H1 (cell line): ENCODE results near the gene AGBL1. TPM values are rescaled to one million over a fixed set of nuclear protein-coding genes. Genes with fewer than 3 reads are reported as not detected.

Source experiments
- CTCF ChIA-PET: fragments of 300-600 bp; sonication (Branson Sonifier 250); formaldehyde crosslinking; loops from one replicate; lab custom pipeline; 2021; ENCODE audit not compliant: partially characterized antibody; lab: Charles Lee
- POLR2A ChIA-PET: fragments of 300-600 bp; sonication (Branson Sonifier 250); formaldehyde crosslinking; loops from one replicate; lab custom pipeline; 2021; ENCODE audit warnings: inconsistent platforms; ENCODE audit not compliant: partially characterized antibody; lab: Charles Lee
- DNase-seq, 2 experiments: peaks; one replicate each; pipeline versions ENCODE4 v3.0.0 to v3.0.0-alpha.2; 2010 to 2022; ENCODE audit warnings: low spot score in 2 of 2, low read depth in 1 of 2, mixed read lengths in 1 of 2
- FAIRE-seq: peaks from 2 replicates; lab custom pipeline; 2011; peaks lifted over from hg19 to GRCh38; lab: Jason Lieb, UNC
- H2AFZ ChIP-seq: 2 replicates; pipeline ENCODE4 v1.8.1; 2012; ENCODE audit warnings: low read length, inconsistent platforms
- H2AK5ac ChIP-seq: 2 replicates; pipeline ENCODE4 v1.6.1; 2013; ENCODE audit warnings: low read depth, low read length
- H2BK120ac ChIP-seq: replicated peaks from 2 replicates; pipeline ENCODE3; 2013; ENCODE audit warnings: low read depth, low read length, inconsistent platforms
- H2BK12ac ChIP-seq: 2 replicates; pipeline ENCODE4 v1.6.1; 2013; ENCODE audit warnings: low read depth, low read length
- H2BK15ac ChIP-seq: 2 replicates; pipeline ENCODE4 v1.6.1; 2013; ENCODE audit warnings: low read length
- H2BK20ac ChIP-seq: 2 replicates; pipeline ENCODE4 v1.6.1; 2013; ENCODE audit warnings: low read length
- H2BK5ac ChIP-seq: 2 replicates; pipeline ENCODE4 v1.6.1; 2013; ENCODE audit warnings: low read depth, low read length
- H3K14ac ChIP-seq: 2 replicates; pipeline ENCODE4 v1.6.1; 2013; ENCODE audit warnings: inconsistent platforms; ENCODE audit not compliant: insufficient read length
- H3K18ac ChIP-seq: 2 replicates; pipeline ENCODE4 v1.6.1; 2013; ENCODE audit warnings: low read length; ENCODE audit errors: extremely low read depth
- H3K23ac ChIP-seq: 2 replicates; pipeline ENCODE4 v1.6.1; 2013; ENCODE audit warnings: inconsistent platforms; ENCODE audit not compliant: insufficient read length
- H3K23me2 ChIP-seq: 2 replicates; pipeline ENCODE4 v1.6.1; 2013; ENCODE audit warnings: low read depth, low read length
- H3K27ac ChIP-seq: 2 replicates; pipeline ENCODE4 v1.6.1; 2011; ENCODE audit warnings: low read depth, low read length, inconsistent platforms
- H3K27me3 ChIP-seq, 4 experiments: replicated peaks in 1 of 4; 1 replicate in 1 of 4; 2 replicates in 3 of 4; pipeline versions ENCODE4 v1.6.1 to v1.8.1; 2011 to 2013; ENCODE audit warnings: low read length in 3 of 4, mild to moderate bottlenecking in 3 of 4, inconsistent platforms in 2 of 4, mixed read lengths in 2 of 4, moderate library complexity in 1 of 4; ENCODE audit not compliant: control insufficient read depth in 3 of 4, insufficient read depth in 3 of 4; ENCODE audit errors: extremely low read depth in 1 of 4
- H3K36me3 ChIP-seq, 4 experiments: 2 replicates each; pipeline versions ENCODE4 v1.6.1 to v1.8.1; 2011 to 2013; ENCODE audit warnings: mild to moderate bottlenecking in 4 of 4, low read length in 3 of 4, moderate library complexity in 2 of 4, control low read depth in 1 of 4, inconsistent platforms in 1 of 4; ENCODE audit not compliant: insufficient read depth in 4 of 4, control insufficient read depth in 2 of 4
- H3K4ac ChIP-seq: replicated peaks from 2 replicates; pipeline ENCODE3; 2013; ENCODE audit warnings: low read length, low read depth, mixed read lengths, inconsistent platforms; ENCODE audit not compliant: insufficient read length
- H3K4me1 ChIP-seq, 4 experiments: replicated peaks in 1 of 4; 1 replicate in 1 of 4; 2 replicates in 3 of 4; pipeline versions ENCODE4 v1.6.1 to v1.8.1; 2011 to 2013; ENCODE audit warnings: low read length in 3 of 4, inconsistent platforms in 2 of 4, mixed read lengths in 1 of 4; ENCODE audit not compliant: insufficient read depth in 4 of 4, control insufficient read depth in 3 of 4
- H3K4me2 ChIP-seq, 2 experiments: 2 replicates each; pipeline versions ENCODE4 v1.6.1 to v1.8.1; 2011 to 2013; ENCODE audit warnings: low read depth in 2 of 2, low read length in 2 of 2, control low read depth in 1 of 2, inconsistent platforms in 1 of 2, mild to moderate bottlenecking in 1 of 2; ENCODE audit not compliant: insufficient read depth in 1 of 2
- H3K4me3 ChIP-seq, 4 experiments: fragments of 200-600, 300-600 bp in 1 of 4; sonication (generic), shearing (Covaris generic), sonication (Bioruptor Twin) in 1 of 4; 2 replicates each; pipeline versions ENCODE4 v1.5.1 to v1.8.1; 2011 to 2016; ENCODE audit warnings: low read length in 4 of 4, low read depth in 3 of 4, control low read depth in 2 of 4, inconsistent platforms in 2 of 4, mild to moderate bottlenecking in 2 of 4, mixed read lengths in 1 of 4, moderate library complexity in 1 of 4; ENCODE audit not compliant: insufficient read depth in 2 of 4; ENCODE audit errors: extremely low read depth in 1 of 4
- H3K56ac ChIP-seq: replicated peaks from 2 replicates; pipeline ENCODE3; 2013; ENCODE audit warnings: low read depth, mild to moderate bottlenecking, mixed read lengths, low read length, inconsistent platforms; ENCODE audit not compliant: insufficient read length
- H3K79me1 ChIP-seq: 2 replicates; pipeline ENCODE4 v1.6.1; 2013; ENCODE audit warnings: low read depth, low read length, control low read depth
- H3K79me2 ChIP-seq, 2 experiments: 2 replicates each; pipeline versions ENCODE4 v1.6.1 to v1.8.1; 2012 to 2013; ENCODE audit warnings: low read length in 2 of 2, mild to moderate bottlenecking in 2 of 2, inconsistent platforms in 1 of 2; ENCODE audit not compliant: insufficient read depth in 2 of 2, control insufficient read depth in 1 of 2
- H3K9ac ChIP-seq, 4 experiments: replicated peaks in 1 of 4; 1 replicate in 1 of 4; 2 replicates in 3 of 4; pipeline versions ENCODE4 v1.6.1 to v1.8.1; 2011 to 2013; ENCODE audit warnings: low read depth in 3 of 4, low read length in 3 of 4, control low read depth in 2 of 4, mild to moderate bottlenecking in 2 of 4, moderate library complexity in 2 of 4, inconsistent platforms in 1 of 4; ENCODE audit errors: extremely low read depth in 1 of 4
- H3K9me3 ChIP-seq, 2 experiments: 2 replicates each; pipeline versions ENCODE4 v1.6.1 to v1.8.1; 2012 to 2013; ENCODE audit warnings: mild to moderate bottlenecking in 2 of 2, moderate library complexity in 2 of 2, control low read depth in 1 of 2, inconsistent platforms in 1 of 2, low read depth in 1 of 2, low read length in 1 of 2, mixed read lengths in 1 of 2; ENCODE audit not compliant: insufficient read depth in 2 of 2
- H4K20me1 ChIP-seq, 2 experiments: replicated peaks in 1 of 2; 2 replicates each; pipeline versions ENCODE3 to v1.8.1; 2011 to 2013; ENCODE audit warnings: inconsistent platforms in 2 of 2, low read length in 2 of 2, mild to moderate bottlenecking in 1 of 2; ENCODE audit not compliant: insufficient read depth in 2 of 2, control insufficient read depth in 1 of 2
- H4K5ac ChIP-seq: 2 replicates; pipeline ENCODE4 v1.6.1; 2013; ENCODE audit warnings: low read length, low read depth, mixed read lengths, inconsistent platforms; ENCODE audit not compliant: insufficient read length
- H4K8ac ChIP-seq: 2 replicates; pipeline ENCODE4 v1.8.0; 2013; ENCODE audit warnings: mild to moderate bottlenecking, moderate library complexity, low read length, inconsistent platforms; ENCODE audit not compliant: insufficient read depth; ENCODE audit errors: extremely low read depth
- H4K91ac ChIP-seq: replicated peaks from 2 replicates; pipeline ENCODE3; 2013; ENCODE audit warnings: low read length, mixed read lengths, inconsistent platforms; ENCODE audit not compliant: insufficient read length
- BACH1 ChIP-seq: IDR thresholded peaks from 2 replicates; pipeline ENCODE4 v1.6.1; 2012; ENCODE audit warnings: low read length, improper control_type of control experiment
- CBX5 ChIP-seq: fragments of 300-800, 300-1000 bp; sonication (generic); IDR thresholded peaks from 2 replicates; pipeline ENCODE4 v1.7.1; 2016; ENCODE audit warnings: antibody characterized with exemption, low read length, low read depth
- CHD2 ChIP-seq: IDR thresholded peaks from 2 replicates; pipeline ENCODE4 v1.6.1; 2012; ENCODE audit warnings: low read length, improper control_type of control experiment
- EZH2 ChIP-seq: fragments of 200-600 bp; sonication (generic); IDR thresholded peaks from 2 replicates; pipeline ENCODE4 v1.7.1; 2012; ENCODE audit warnings: low read depth, mild to moderate bottlenecking, moderate library complexity, low read length, inconsistent platforms; ENCODE audit not compliant: severe bottlenecking
- GABPA ChIP-seq: IDR thresholded peaks from 2 replicates; pipeline ENCODE4 v1.6.1; 2011; ENCODE audit warnings: mild to moderate bottlenecking, low read length, moderate library complexity, borderline replicate concordance; ENCODE audit not compliant: insufficient read depth
- KDM1A ChIP-seq: fragments of 200-600, 300-600 bp; sonication (generic); IDR thresholded peaks from 2 replicates; pipeline ENCODE4 v1.7.1; 2016; ENCODE audit warnings: mild to moderate bottlenecking, low read length, borderline replicate concordance
- KDM5A ChIP-seq: fragments of 200-600 bp; IDR thresholded peaks from 2 replicates; pipeline ENCODE4 v1.7.1; 2012; ENCODE audit warnings: mild to moderate bottlenecking, low read length, inconsistent platforms, mixed read lengths
- NANOG ChIP-seq: IDR thresholded peaks from 2 replicates; pipeline ENCODE4 v1.6.1; 2011; ENCODE audit warnings: low read length, low read depth, mild to moderate bottlenecking, inconsistent platforms; ENCODE audit not compliant: insufficient read depth, poor library complexity, severe bottlenecking
- RAD21 ChIP-seq, 2 experiments: IDR thresholded peaks in 1 of 2; conservative IDR thresholded peaks in 1 of 2; 2 replicates each; pipeline ENCODE4 v1.6.1; 2011; ENCODE audit warnings: low read depth in 2 of 2, low read length in 2 of 2, improper control_type of control experiment in 1 of 2, inconsistent platforms in 1 of 2, mild to moderate bottlenecking in 1 of 2, moderate library complexity in 1 of 2
- SP1 ChIP-seq: IDR thresholded peaks from 2 replicates; pipeline ENCODE4 v1.6.1; 2011; ENCODE audit warnings: low read depth, low read length
- TAF1 ChIP-seq: IDR thresholded peaks from 2 replicates; pipeline ENCODE4 v1.6.1; 2011; ENCODE audit warnings: mild to moderate bottlenecking, low read depth, low read length
- TCF12 ChIP-seq: IDR thresholded peaks from 2 replicates; pipeline ENCODE4 v1.6.1; 2011; ENCODE audit warnings: low read depth, mild to moderate bottlenecking, low read length
- WGBS, 2 experiments: shearing (Covaris generic) in 1 of 2; methylation state at CpG; one replicate each; pipeline versions ENCODE4 v1.1.6 to v1.1.7; 2013 to 2015; ENCODE audit warnings: low lambda C conversion rate in 2 of 2, mixed read lengths in 2 of 2, inconsistent platforms in 1 of 2, low coverage in 1 of 2, missing lambda C conversion rate in 1 of 2; ENCODE audit not compliant: insufficient replicate concordance in 2 of 2, insufficient coverage in 1 of 2, insufficient read length in 1 of 2; ENCODE audit errors: extremely low coverage in 1 of 2, missing lambda C conversion rate in 1 of 2; 5-methylcytosine and 5-hydroxymethylcytosine counted together
- polyA plus RNA-seq, 7 experiments: library from polyadenylated mRNA; depleted of rRNA in 3 of 7; stranded (reverse) in 5 of 7; unstranded in 2 of 7; fragments of >200 nt in 5 of 7; fragments of 200-250 nt in 2 of 7; gene quantifications; 1 replicate in 5 of 7; 2 replicates in 1 of 7; 4 replicates in 1 of 7; pipeline versions ENCODE4 v1.2.1 to v1.2.3, GENCODE V29; 2011 to 2013; ENCODE audit warnings: missing spikeins in 2 of 7, mixed read lengths in 2 of 7
- total RNA-seq: library from RNA; stranded (reverse); fragmentation: NEBNext Ultra II Directional; extraction: Animal tissue kit (Norgen Biotek cat#: 25700); gene quantifications from 2 replicates; pipeline ENCODE4 v1.2.1, GENCODE V29; 2021

Gene AGBL1
- total and polyA plus RNA-seq, 2 of the 8 experiments (the other 6 are each of a cell fraction or from before 2014, with no cell fraction given), result not detected

DNA sequence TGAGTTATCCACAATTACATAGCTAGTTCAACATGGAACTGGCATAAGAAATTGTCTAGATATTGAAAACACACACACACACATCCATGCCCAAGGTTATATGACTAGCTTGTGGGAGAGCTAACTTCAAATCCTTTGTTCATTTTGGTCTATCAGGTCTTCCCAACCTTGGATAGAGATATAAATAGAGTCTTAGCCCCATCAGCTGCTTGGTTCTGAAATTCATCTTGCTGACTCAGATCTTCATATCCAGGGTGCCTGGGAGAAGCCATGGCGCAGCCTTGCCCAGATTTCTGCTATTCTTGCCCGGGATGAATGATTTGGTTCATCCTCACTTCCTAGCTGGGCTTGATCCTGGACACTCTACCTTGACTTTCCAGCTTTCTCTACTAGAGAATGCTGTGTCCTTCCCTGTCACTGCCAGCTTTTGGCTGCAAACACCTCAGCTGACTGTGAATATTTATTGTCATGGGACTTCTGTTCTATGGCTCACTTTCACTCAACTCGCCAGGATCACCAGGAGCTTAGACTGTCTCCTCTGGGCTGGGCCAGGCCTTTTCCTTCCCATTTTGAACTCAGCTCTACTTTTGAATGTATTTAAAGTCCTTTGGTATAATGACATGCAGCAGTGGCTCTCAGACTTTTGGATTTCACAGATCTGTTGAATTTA is 324.4 kb downstream of the AGBL1 start:
- Histone ChIP-seq H3K4me1 (peaks cover 0 to 2% (median 2%) of the 10 kb centered on the region in 4 experiments; a peak in 1 of 7 replicates), H4K8ac (no peak overlapping the region), H2BK15ac (no peak overlapping the region), H3K9me3 (no peaks in the 10 kb centered on the region), H3K23me2 (no peaks in the 10 kb centered on the region), H3K4me2 (no peak overlapping the region), H4K91ac (no peak overlapping the region), H3K79me1 (no peaks in the 10 kb centered on the region), H3K79me2 (no peaks in the 10 kb centered on the region), H3K4me3 (no peak overlapping the region), H3K23ac (no peak overlapping the region), H3K9ac (no peak overlapping the region), H2BK12ac (no peak overlapping the region), H2BK5ac (no peak overlapping the region), H2AK5ac (no peak overlapping the region), H2AFZ (no peak overlapping the region), H3K18ac (no peak overlapping the region), H3K14ac (no peak overlapping the region), H4K20me1 (no peaks in the 10 kb centered on the region), H2BK20ac (no peak overlapping the region), H3K27me3 (no peaks in the 10 kb centered on the region), H3K36me3 (no peaks in the 10 kb centered on the region), H3K27ac (no peak overlapping the region), H2BK120ac (no peak overlapping the region), H4K5ac (no peak overlapping the region), H3K56ac (no peak overlapping the region), H3K4ac (no peak overlapping the region)
- TF ChIP-seq TCF12, result no peak
- no peak for TF ChIP-seq KDM1A
- TF ChIP-seq CBX5, result no peak
- no peak for TF ChIP-seq NANOG
- TF ChIP-seq GABPA, result no peak
- no peak for TF ChIP-seq CHD2
- TF ChIP-seq KDM5A, result no peak
- TF ChIP-seq BACH1, result no peak
- TF ChIP-seq SP1, result no peak
- no peak for TF ChIP-seq RAD21 (IDR thresholded peaks at IDR 0.05 in 1 of 2, conservative IDR thresholded peaks at IDR 0.05 in 1 of 2; ENCODE audit: low read depth in 2 of 2, low read length in 2 of 2)
- TF ChIP-seq EZH2, result no peak
- no peak for TF ChIP-seq TAF1
- POLR2A ChIA-PET, result no interaction called here
- CTCF ChIA-PET, result interaction anchor here (1.0 to 3.3 kb wide), 4 partner anchors 9 to 171 kb away, joined by 3 to 9 read pairs (median 4); no protein-coding TSS in a partner anchor
- WGBS, 2 experiments, result 92% methylated on average over 3 of the region's 3 CpGs; no CpG with 5 or more reads in 1 of the 2 experiments
- no peak for DNase-seq
- FAIRE-seq, result no peak
